GM19463 (cell line): Measurements from ENCODE around the gene LANCL2.

Experiments
- ATAC-seq: cut with Tn5 transposase; IDR thresholded peaks from one replicate; pipeline ENCODE4 v1.9.1; 2021; ENCODE audit warnings: mild to moderate bottlenecking, moderate library complexity; ENCODE audit not compliant: unreplicated experiment

Gene LANCL2

GRCh38 chr7:55436457-55436856 lies 71.3 kb downstream of the LANCL2 start:
- ATAC-seq: no peak

GRCh38 chr7:55437375-55437774 lies 72.2 kb downstream of the LANCL2 start:
- no peak for ATAC-seq

- ATAC-seq: no peak
Observed at GRCh38 chr7:55438085-55438756, 73.1 kb downstream of the LANCL2 start.

GRCh38 chr7:55438757-55439525 lies 73.8 kb downstream of the LANCL2 start:
- ATAC-seq: no peak

GRCh38 chr7:55439627-55440026 lies 74.5 kb downstream of the LANCL2 start:
- no peak for ATAC-seq

GRCh38 chr7:55440040-55440690 lies 75.0 kb downstream of the LANCL2 start:
- no peak for ATAC-seq

GRCh38 chr7:55441002-55441401 lies 75.9 kb downstream of the LANCL2 start:
- ATAC-seq: no peak

- no peak for ATAC-seq
Observed at GRCh38 chr7:55441774-55442522, 76.8 kb downstream of the LANCL2 start.

GRCh38 chr7:55444786-55445185 lies 79.6 kb downstream of the LANCL2 start:
- no peak for ATAC-seq

- no peak for ATAC-seq
Observed at GRCh38 chr7:55448526-55448925, 83.4 kb downstream of the LANCL2 start.

GRCh38 chr7:55449205-55449991 lies 84.3 kb downstream of the LANCL2 start:
- no peak for ATAC-seq

GRCh38 chr7:55449992-55450535 lies 84.9 kb downstream of the LANCL2 start:
- ATAC-seq: no peak

- no peak for ATAC-seq
Observed at GRCh38 chr7:55452971-55453370, 87.8 kb downstream of the LANCL2 start.

GRCh38 chr7:55457801-55458200 lies 92.7 kb downstream of the LANCL2 start:
- no peak for ATAC-seq

GRCh38 chr7:55458351-55458750 lies 93.2 kb downstream of the LANCL2 start:
- no peak for ATAC-seq

- no peak for ATAC-seq
Observed at GRCh38 chr7:55463686-55464262, 98.6 kb downstream of the LANCL2 start.

- ATAC-seq: no peak
Observed at GRCh38 chr7:55464422-55464821, 99.3 kb downstream of the LANCL2 start.

- no peak for ATAC-seq
Observed at GRCh38 chr7:55465691-55466090, 100.6 kb downstream of the LANCL2 start.

- no peak for ATAC-seq
Observed at GRCh38 chr7:55467047-55467593, 102.0 kb downstream of the LANCL2 start.

GRCh38 chr7:55468495-55468894 lies 103.4 kb downstream of the LANCL2 start:
- no peak for ATAC-seq
